CD4-positive, alpha-beta T cell treated with Interferon alpha-2 for 1 hour (primary cell): ENCODE data around the gene RABGAP1L.
"Not testable (repeated sequence)": the region's sequence is repeated elsewhere in the genome, so short reads cannot be mapped to it uniquely, and the experiment has no call there.

ENCODE experiments used
- DNase-seq, 2 donors: peaks; one replicate each; pipeline ENCODE4 v3.0.0-alpha.2; 2020 to 2022

Gene RABGAP1L

GRCh38 chr1:174393885-174394284 lies 234.6 kb downstream of the RABGAP1L start:
- DNase-seq, result no peak

GRCh38 chr1:174397261-174397660 lies 237.9 kb downstream of the RABGAP1L start:
- no peak for DNase-seq

- DNase-seq, result no peak
Measured at GRCh38 chr1:174398246-174398645, 238.9 kb downstream of the RABGAP1L start.

- DNase-seq, result no peak
Measured at GRCh38 chr1:174399211-174399610, 239.9 kb downstream of the RABGAP1L start.

GRCh38 chr1:174401075-174401474 lies 241.8 kb downstream of the RABGAP1L start:
- no peak for DNase-seq

- DNase-seq, result no peak
Measured at GRCh38 chr1:174405219-174405618, 245.9 kb downstream of the RABGAP1L start.

- no peak for DNase-seq
Measured at GRCh38 chr1:174406421-174406820, 247.1 kb downstream of the RABGAP1L start.

GRCh38 chr1:174407665-174408064 lies 248.3 kb downstream of the RABGAP1L start:
- DNase-seq, result no peak

GRCh38 chr1:174408146-174408545 lies 248.8 kb downstream of the RABGAP1L start:
- DNase-seq, result no peak

GRCh38 chr1:174409801-174410200 lies 250.5 kb downstream of the RABGAP1L start:
- not testable (repeated sequence) for DNase-seq

GRCh38 chr1:174413632-174414031 lies 254.3 kb downstream of the RABGAP1L start:
- DNase-seq, result no peak

GRCh38 chr1:174414203-174414602 lies 254.9 kb downstream of the RABGAP1L start:
- DNase-seq, result peak in 1 of 2 donors; percentile 6

- DNase-seq, result no peak
Measured at GRCh38 chr1:174415506-174415905, 256.2 kb downstream of the RABGAP1L start.

- DNase-seq, result no peak
Measured at GRCh38 chr1:174417921-174418320, 258.6 kb downstream of the RABGAP1L start.

GRCh38 chr1:174425121-174425520 lies 265.8 kb downstream of the RABGAP1L start:
- DNase-seq, result no peak

GRCh38 chr1:174426153-174426552 lies 266.8 kb downstream of the RABGAP1L start:
- no peak for DNase-seq

GRCh38 chr1:174428033-174428432 lies 268.7 kb downstream of the RABGAP1L start:
- DNase-seq, result no peak

GRCh38 chr1:174428739-174429138 lies 269.4 kb downstream of the RABGAP1L start:
- DNase-seq, result no peak

GRCh38 chr1:174433451-174433850 lies 274.1 kb downstream of the RABGAP1L start:
- no peak for DNase-seq

GRCh38 chr1:174445351-174445750 lies 286.0 kb downstream of the RABGAP1L start:
- DNase-seq, result no peak

- no peak for DNase-seq
Measured at GRCh38 chr1:174445817-174446216, 286.5 kb downstream of the RABGAP1L start.

- no peak for DNase-seq
Measured at GRCh38 chr1:174447866-174448530, 288.7 kb downstream of the RABGAP1L start, which contains the start of gene GPR52. Gene GPR52 (plus strand): TSS chr1:174447964. CDS start chr1:174448112, 148 bp downstream.

- no peak for DNase-seq
Measured at GRCh38 chr1:174448531-174448883, 289.2 kb downstream of the RABGAP1L start.

- no peak for DNase-seq
Measured at GRCh38 chr1:174448974-174449373, 289.7 kb downstream of the RABGAP1L start.

GRCh38 chr1:174451408-174451807 lies 292.1 kb downstream of the RABGAP1L start:
- no peak for DNase-seq
